Fibroblast of mammary gland (primary cell): ENCODE data around the gene METAP1D.
A peak's percentile ranks its signal among the peaks of the same experiment; 100 is the strongest.

ENCODE experiments used
- DNase-seq: peaks from one replicate; pipeline ENCODE4 v3.0.0-alpha.2; 2010; ENCODE audit warnings: low read depth
- H3K4me3 ChIP-seq: 2 replicates; pipeline ENCODE4 v1.5.1; 2011; ENCODE audit warnings: low read depth, mild to moderate bottlenecking, low read length, moderate library complexity; ENCODE audit not compliant: control insufficient read depth
- CTCF ChIP-seq: conservative IDR thresholded peaks from 2 replicates; pipeline ENCODE4 v1.5.1; 2011; ENCODE audit warnings: low read depth, low read length, inconsistent platforms; ENCODE audit not compliant: control insufficient read depth, insufficient read depth

The METAP1D gene

GRCh38 chr2:172031536-172031935 is 31.8 kb downstream of the METAP1D start:
- no peak overlapping the region for H3K4me3 ChIP-seq
- no peak for DNase-seq
- TF ChIP-seq CTCF: no peak

- H3K4me3 ChIP-seq: no peak overlapping the region
- TF ChIP-seq CTCF: no peak
Observed at GRCh38 chr2:172038121-172038520, 38.4 kb downstream of the METAP1D start.

DNA sequence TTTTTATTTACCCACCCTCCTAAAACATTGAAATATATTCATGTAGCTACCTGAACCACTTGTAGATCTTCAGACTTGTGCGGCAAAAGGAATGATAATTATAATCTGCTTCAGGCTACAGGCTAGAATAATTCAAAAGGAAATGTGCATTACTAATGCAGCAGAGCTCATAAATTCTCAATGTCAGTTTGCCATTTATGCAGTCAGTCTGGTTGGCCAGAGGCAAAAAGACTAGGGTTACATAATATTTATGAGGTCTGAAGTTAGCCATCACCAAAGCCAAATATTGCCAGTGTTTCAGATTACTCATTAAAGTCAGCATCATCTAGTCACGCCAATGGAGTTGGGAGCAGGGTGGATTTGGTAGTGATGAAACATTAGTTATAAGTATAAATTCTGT is 38.9 kb downstream of the METAP1D start:
- no peak for TF ChIP-seq CTCF
- H3K4me3 ChIP-seq: no peak overlapping the region
- peak; percentile 56 for DNase-seq

More at GRCh38 chr2:172038121-172038520, 38.4 kb downstream of the METAP1D start:
- DNase-seq: no peak

DNA sequence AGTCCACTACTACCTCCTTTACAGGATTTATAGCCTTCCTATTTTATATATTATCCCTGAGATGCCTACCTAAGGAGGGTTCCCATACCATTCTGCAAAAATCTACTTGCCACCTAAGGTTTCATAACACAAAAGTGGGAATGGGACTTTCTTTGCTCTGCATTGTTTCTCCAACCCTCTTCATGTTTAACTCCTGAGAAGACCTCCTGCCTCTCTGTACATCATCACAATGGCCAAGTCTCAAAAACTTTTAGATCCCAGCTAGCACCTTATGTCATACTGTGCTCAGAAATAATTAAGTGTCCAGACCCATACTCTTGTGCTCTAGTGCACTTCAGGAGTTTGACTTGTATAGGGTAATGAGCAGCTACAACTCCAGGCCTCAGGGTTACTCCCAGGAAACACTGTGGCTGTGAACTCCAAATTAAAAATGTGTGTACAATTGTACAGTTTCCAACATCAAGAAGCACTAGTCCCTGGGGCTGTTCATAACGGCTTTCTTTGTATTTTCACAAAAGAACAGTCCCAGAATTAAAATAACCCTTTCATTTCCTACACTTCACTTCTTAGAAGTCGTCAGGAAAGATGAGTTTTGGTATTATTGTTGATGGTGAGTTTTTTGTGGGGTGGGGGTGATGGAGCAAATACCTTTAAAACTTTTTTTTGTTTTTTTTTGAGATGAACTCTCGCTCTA is 39.4 kb downstream of the METAP1D start:
- H3K4me3 ChIP-seq: no peak overlapping the region
- no peak for TF ChIP-seq CTCF
- DNase-seq: no peak

- TF ChIP-seq CTCF: no peak
- no peak overlapping the region for H3K4me3 ChIP-seq
- DNase-seq: no peak
Observed at GRCh38 chr2:172040311-172040710, 40.6 kb downstream of the METAP1D start.

GRCh38 chr2:172046080-172046678 is 46.4 kb downstream of the METAP1D start:
- no peak for TF ChIP-seq CTCF
- no peak for DNase-seq
- H3K4me3 ChIP-seq: no peak overlapping the region
